Measurements from ENCODE around the gene FBXW9. TPM values are rescaled to one million over a fixed set of nuclear protein-coding genes. Genes with fewer than 3 reads are reported as not detected.
"Not testable (repeated sequence)": the region's sequence is repeated elsewhere in the genome, so short reads cannot be mapped to it uniquely, and the experiment has no call there.

FBXW9 gene
- total RNA-seq, 1 donor from 2014 or later = 6.4 TPM

DNA sequence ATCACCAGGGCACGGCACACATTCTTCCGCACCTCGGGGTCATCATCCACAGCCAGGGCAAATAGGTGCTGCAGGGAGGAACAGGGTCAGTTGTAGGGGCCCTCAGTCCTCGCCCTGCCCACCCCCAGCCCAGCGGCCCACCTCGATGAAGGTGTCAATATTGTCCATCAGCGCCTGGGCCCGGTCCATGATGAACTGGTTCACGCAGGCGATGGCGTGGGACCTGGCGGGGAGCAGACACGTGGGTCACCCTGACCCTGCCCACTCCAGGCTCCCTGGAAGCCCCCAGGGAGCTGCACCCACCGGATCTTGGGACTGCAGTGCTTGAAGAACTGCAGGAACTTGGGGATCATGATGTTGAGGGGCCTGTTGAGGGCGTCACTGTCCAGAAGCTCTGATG is 18.7 kb upstream of the FBXW9 start:
- no peak for DNase-seq

DNA sequence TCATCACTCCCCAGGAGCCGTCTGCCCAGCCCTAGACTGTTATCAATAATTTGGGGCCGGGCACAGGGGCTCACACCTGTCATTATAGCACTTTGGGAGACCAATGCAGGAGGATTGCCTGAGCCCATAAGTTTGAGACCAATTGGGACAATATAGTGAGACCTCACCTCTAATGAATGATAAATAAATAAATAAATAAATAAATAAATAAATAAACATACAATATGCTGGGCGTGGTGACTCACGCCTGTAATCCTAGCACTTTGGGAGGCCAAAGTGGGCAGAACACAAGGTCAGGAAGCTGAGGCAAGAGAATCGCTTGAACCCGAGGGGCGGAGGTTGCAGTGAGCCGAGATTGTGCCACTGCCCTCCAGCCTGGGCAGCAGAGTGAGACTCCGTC is 16.9 kb upstream of the FBXW9 start:
- DNase-seq = not testable (repeated sequence)

GRCh38 chr19:12712077-12712476 is 15.6 kb upstream of the FBXW9 start:
- not testable (repeated sequence) for DNase-seq

GRCh38 chr19:12711187-12711586 is 14.8 kb upstream of the FBXW9 start:
- DNase-seq = no peak

DNA sequence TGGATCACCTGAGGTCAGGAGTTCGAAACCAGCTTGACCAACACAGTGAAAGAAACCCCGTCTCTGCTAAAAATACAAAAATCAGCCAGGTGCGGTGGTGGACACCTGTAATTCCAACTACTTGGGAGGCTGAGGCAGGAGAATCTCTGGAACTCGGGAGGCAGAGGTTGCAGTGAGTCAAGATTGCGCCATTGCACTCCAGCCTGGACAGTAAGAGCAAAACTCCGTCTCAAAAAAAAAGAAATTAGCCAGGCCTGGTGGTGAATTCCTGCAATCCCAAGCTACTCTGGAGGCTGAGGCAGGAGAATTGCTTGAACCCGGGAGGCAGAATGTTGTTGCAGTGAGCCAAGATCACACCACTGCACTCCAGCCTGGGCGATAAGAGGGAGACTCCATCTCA is 12.2 kb upstream of the FBXW9 start:
- DNase-seq = no peak

DNA sequence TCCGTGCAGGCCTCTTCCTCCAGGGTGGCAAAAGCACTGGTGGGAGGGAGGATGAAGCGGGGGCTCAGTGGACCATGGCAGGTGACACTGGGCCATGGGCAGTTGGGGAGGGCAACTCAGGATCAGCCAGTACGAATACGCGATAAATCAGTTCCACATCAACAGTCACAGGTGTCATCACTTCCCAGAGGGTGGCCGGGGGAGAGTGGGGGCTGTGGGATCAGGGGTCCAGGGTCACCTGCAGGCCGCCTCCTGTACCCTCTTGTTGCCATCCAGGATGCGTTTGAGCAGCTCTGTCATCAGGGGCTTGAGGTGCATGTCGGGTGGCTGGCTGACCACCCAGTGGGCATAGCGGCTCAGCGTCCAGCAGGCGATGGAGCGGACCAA is 9.9 kb upstream of the FBXW9 start:
- DNase-seq = no peak

DNA sequence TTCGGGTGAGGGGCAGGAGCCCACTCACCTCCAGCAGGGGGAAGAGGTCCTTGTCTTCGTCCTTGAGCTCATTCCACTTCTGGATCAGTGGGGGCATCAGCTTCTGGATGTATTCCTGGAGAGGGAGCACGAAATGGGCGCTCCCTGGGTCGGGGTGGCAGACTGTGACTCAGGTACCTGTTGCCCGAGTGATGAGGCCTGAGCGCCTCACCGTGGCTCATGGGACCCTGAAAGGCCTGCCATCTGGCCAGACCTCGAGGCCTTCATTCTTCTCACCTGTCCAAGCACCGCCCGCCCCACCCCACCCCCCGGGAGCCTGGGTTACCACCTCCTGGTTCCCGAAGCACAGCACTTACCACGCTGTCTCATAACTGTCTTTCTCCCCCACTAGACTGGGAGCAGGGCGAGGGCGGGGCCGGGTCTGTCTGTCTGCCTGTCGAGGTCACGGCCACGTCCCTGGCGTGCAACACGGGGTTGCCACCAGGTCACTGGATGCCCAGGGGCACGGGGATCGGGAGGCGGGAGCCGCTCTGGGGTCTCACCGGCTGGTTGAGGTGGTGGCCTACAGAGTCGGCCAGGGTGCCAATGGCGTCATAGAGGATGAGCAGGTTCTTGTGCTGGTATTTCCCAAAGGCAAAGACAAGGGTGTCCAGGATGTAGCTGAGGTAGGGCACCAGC is 9.4 kb upstream of the FBXW9 start:
- no peak for DNase-seq

GRCh38 chr19:12705169-12705568 is 8.7 kb upstream of the FBXW9 start:
- DNase-seq = no peak

- DNase-seq = no peak
These were observed 6.6 kb upstream of the FBXW9 start for GRCh38 chr19:12703046-12703445.

- no peak for DNase-seq
These were observed 5.3 kb upstream of the FBXW9 start for GRCh38 chr19:12701596-12702282.

DNA sequence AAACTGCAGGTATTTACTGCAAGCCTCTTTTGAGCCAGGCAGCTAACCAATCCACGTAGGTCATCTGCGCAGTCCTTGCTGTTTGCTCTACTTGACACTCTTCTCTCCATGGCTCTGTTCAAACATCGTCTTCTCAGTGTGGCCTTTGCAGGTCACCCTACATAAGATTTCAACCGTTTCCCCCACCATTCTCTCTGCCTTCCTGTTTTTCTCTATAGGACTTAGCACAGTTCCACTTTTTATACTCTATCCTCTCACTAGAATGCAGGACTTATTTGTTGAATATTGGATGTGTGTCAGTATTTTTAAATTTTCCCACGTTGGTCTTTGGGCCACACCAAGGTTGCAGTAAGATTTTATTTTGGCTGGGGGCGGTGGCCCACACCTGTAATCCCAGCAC is 1.7 kb upstream of the FBXW9 start:
- DNase-seq = no peak

GRCh38 chr19:12697425-12697824 is 994 bp upstream of the FBXW9 start:
- DNase-seq = not testable (repeated sequence)

- DNase-seq = no peak
These were observed 450 bp downstream of the FBXW9 start for GRCh38 chr19:12695997-12696365.

GRCh38 chr19:12695514-12695913 is 917 bp downstream of the FBXW9 start:
- DNase-seq = no peak

GRCh38 chr19:12695096-12695495 is 1.3 kb downstream of the FBXW9 start:
- no peak for DNase-seq

GRCh38 chr19:12694641-12695040 is 1.8 kb downstream of the FBXW9 start:
- no peak for DNase-seq

- no peak for DNase-seq
These were observed 3.5 kb downstream of the FBXW9 start for GRCh38 chr19:12692960-12693359.

- DNase-seq = no peak
These were observed 6.7 kb downstream of the FBXW9 start for GRCh38 chr19:12689581-12690216.

DNA sequence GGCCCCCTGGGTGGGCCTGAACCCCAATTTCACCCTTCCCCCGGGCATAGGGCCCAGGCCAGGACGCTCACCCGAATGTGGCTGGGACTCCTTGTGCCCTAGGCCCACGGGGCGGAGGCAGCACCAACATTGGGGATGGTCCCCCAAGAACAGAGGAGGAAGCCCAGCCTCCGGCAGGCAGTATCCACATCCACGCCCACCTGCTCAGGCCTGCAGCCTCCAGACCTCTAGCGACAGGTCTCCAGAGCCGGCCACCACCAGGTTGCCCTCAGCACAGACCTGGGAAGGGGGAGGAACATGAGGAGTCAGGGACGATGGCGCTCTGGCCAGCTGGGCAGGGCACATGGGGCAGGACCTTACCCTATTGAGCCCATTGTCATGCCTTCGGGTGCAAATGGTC is 7.4 kb downstream of the FBXW9 start:
- no peak for DNase-seq

- no peak for DNase-seq
These were observed 8.8 kb downstream of the FBXW9 start, which contains the start of gene GNG14 for GRCh38 chr19:12687496-12688196. GNG14 (plus strand) TSS chr19:12687998; CDS start chr19:12688049, 51 bp downstream.

DNA sequence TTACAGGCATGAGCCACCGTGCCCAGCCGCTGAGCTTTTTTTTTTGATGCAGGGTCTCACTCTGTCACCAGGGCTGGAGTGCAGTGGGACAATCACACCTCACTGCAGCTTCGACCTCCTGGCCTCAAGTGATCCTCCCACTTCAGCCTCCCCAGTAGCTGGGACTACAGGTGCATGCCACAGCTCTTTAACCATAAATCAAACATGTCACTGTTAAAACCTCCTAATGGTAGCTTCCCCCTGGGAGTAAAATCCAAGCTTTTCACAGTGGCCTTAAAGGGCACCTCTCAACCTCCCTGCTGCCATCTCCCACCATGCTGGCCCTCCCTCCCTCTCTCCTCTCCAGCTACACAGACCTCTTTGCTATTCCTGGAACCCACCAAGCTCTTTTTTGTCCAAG is 10.6 kb downstream of the FBXW9 start:
- no peak for DNase-seq

DNA sequence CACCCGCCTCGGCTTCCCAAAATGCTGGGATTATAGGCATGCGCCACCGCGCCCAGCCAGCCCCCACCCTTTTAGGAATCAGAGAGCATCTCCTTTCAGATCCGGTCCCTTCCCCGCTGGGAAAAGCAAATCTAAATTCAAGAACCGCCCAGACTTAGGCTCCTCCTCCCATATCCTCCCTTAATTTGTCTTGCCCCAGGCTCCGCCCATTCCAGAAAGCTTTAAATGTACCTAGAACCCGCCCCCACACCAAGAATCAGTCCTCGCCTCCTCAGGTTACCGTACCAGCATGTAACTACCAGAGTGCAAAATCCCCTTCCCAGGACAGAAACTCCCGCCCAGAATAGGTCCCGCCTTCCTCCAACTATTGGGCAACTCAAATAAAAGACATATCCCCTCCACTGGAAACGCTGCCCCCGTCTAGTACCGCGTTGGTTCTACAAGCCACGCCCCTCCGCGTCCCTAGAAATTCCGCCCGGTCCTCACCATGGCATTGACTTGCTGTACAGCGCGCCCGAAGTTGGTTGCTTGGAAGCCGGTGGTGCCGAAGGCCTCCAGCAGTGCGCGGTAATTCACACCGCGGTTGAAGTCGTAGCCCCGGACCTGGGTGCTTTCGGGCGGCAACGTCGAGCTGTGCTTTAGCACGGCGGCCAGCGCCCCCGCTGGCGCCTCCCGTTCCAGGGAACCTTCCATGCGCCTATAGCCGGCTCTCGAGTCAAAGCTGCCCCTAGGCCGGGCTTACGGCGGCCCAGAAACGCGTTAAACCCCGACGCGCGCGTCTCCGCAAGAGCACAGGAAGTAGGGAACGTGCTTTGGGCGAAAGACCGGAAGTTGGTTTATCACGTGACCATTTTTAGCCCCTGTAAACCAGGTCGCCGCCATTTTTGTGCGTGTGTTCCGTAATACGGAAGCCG is 15.1 kb downstream of the FBXW9 start, which contains the start of gene DHPS:
DHPS (minus strand) TSS at position 807 of the 914 bp plus-strand sequence; CDS start at position 693, 114 bp downstream.
- DNase-seq = peak; percentile 82
